HepG2 (cell line): Measurements from ENCODE around the gene RBM45. TPM values are rescaled to one million over a fixed set of nuclear protein-coding genes. Genes with fewer than 3 reads are reported as not detected.

Experiments used
- MXD4 ChIP-seq: IDR thresholded peaks from 2 replicates; pipeline ENCODE4 v1.6.1; 2016; ENCODE audit warnings: mild to moderate bottlenecking, missing biosample characterization, missing genetic modification reagents
- PRPF4 ChIP-seq: fragments of 200-400 bp; formaldehyde crosslinking; IDR thresholded peaks from 2 replicates; pipeline ENCODE4 v1.6.1; 2016; ENCODE audit warnings: low read length, low read depth; ENCODE audit not compliant: poor library complexity, severe bottlenecking
- RCOR2 ChIP-seq: IDR thresholded peaks from 2 replicates; pipeline ENCODE4 v1.6.1; 2016; ENCODE audit warnings: missing biosample characterization, missing genetic modification reagents
- SYNCRIP ChIP-seq: fragments of 200-400 bp; formaldehyde crosslinking; IDR thresholded peaks from 2 replicates; pipeline ENCODE4 v1.6.1; 2018; ENCODE audit warnings: mild to moderate bottlenecking, low read depth, low read length; ENCODE audit not compliant: insufficient read depth
- UBTF ChIP-seq: sonication (generic); formaldehyde crosslinking; IDR thresholded peaks from 2 replicates; pipeline ENCODE4 v1.4.0; 2020; ENCODE audit warnings: mild to moderate bottlenecking, missing genetic modification reagents
- ZBTB38 ChIP-seq: sonication (generic); formaldehyde crosslinking; IDR thresholded peaks from 2 replicates; pipeline ENCODE4 v1.5.1; 2020; ENCODE audit warnings: mild to moderate bottlenecking, missing genetic modification reagents
- ZBTB7B ChIP-seq: sonication (generic); formaldehyde crosslinking; IDR thresholded peaks from 2 replicates; pipeline ENCODE4 v1.4.0; 2020; ENCODE audit warnings: missing genetic modification reagents
- ZFP36L1 ChIP-seq: sonication (generic); formaldehyde crosslinking; IDR thresholded peaks from 2 replicates; pipeline ENCODE4 v1.8.0; 2022; ENCODE audit warnings: mild to moderate bottlenecking, missing genetic modification reagents, moderate library complexity
- ZNF318 ChIP-seq: sonication (generic); formaldehyde crosslinking; IDR thresholded peaks from 2 replicates; pipeline ENCODE4 v1.4.0; 2020; ENCODE audit warnings: mild to moderate bottlenecking, missing genetic modification reagents
- ZNF510 ChIP-seq: sonication (generic); formaldehyde crosslinking; IDR thresholded peaks from 2 replicates; pipeline ENCODE4 v1.4.0; 2020; ENCODE audit warnings: low read depth, mild to moderate bottlenecking, missing genetic modification reagents
- ZNF597 ChIP-seq: sonication (generic); formaldehyde crosslinking; IDR thresholded peaks from 2 replicates; pipeline ENCODE4 v1.5.0; 2020; ENCODE audit warnings: missing genetic modification reagents
- ZNF709 ChIP-seq: sonication (generic); formaldehyde crosslinking; IDR thresholded peaks from 2 replicates; pipeline ENCODE4 v1.5.0; 2020; ENCODE audit warnings: mild to moderate bottlenecking, missing genetic modification reagents
- polyA plus RNA-seq, 8 experiments: library from polyadenylated mRNA; depleted of rRNA in 3 of 8; stranded (reverse) in 7 of 8; unstranded in 1 of 8; fragments of >200 nt; fragmentation: Illumina TruSeq in 4 of 8; extraction: Trizol in 4 of 8; gene quantifications; 2 replicates each; pipeline versions ENCODE4 v1.2.1 to v1.2.3, GENCODE V29; 2011 to 2016; ENCODE audit warnings: low read depth in 4 of 8, missing spikeins in 1 of 8, mixed read lengths in 1 of 8; ENCODE audit not compliant: insufficient read depth in 1 of 8
- total RNA-seq, 5 experiments: library from RNA; depleted of rRNA; stranded (reverse); fragments of >200 nt; fragmentation: Illumina TruSeq; extraction: Trizol; gene quantifications; 2 replicates each; pipeline ENCODE4 v1.2.3, GENCODE V29; 2016; ENCODE audit warnings: low read depth in 1 of 5
- TF ChIP-seq, protein P1 (sequence below): sonication (generic); formaldehyde crosslinking; IDR thresholded peaks from 2 replicates; pipeline ENCODE4 v1.4.0; 2020; ENCODE audit warnings: missing genetic modification reagents, mild to moderate bottlenecking, borderline replicate concordance

RBM45 gene
- total and polyA plus RNA-seq, 2 of the 13 experiments (the other 11 are each of a cell fraction or from before 2014, with no cell fraction given): 5.7 to 25.2 TPM

DNA sequence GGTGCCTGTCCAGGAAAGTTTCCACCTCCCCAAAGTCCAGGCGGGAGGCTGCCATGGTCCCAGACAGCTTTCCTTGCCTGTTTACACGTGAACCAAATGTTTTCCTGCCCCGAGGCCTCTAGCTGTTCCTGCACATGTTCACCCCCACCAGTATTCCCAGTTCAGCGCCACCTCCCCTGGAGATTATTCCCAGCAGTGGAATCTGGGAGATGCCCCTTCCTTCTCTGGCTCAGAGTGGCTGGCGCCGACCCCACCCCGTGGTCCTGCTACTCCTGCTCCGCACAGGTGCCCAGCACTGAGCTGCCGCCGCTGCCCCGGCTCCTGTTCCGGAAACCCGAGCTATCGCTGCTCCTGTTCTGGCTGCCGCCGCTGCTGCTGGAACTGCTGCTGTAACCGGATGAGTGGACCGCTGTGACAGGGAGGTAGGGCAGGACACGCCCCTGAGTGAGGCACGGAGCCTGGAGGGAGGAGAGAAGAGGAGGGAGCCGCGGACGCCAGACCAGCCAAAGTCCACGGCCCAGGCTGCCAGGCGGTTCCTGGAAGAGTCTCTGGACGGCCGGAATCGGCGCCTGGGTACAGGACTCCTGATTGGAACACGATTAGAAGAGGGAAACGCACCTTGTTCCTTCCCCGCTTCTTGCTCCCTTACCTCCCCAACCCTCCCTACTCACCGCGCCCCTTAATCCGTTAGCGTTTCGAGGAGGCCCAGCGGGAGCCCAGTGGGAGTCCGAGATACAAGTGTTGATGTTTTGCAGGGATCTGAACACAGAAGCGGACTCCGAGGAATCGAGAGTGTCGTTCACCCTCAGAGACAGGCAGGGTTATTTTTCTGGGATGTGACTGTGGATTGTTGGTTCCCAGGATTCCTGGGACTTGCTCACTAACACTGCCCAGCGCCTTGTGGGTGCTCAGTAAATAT, 39.6 kb upstream of the RBM45 start, which contains the start of gene PDE11A (continued):
- TF ChIP-seq ZNF318: no peak
- TF ChIP-seq, protein P1, sequence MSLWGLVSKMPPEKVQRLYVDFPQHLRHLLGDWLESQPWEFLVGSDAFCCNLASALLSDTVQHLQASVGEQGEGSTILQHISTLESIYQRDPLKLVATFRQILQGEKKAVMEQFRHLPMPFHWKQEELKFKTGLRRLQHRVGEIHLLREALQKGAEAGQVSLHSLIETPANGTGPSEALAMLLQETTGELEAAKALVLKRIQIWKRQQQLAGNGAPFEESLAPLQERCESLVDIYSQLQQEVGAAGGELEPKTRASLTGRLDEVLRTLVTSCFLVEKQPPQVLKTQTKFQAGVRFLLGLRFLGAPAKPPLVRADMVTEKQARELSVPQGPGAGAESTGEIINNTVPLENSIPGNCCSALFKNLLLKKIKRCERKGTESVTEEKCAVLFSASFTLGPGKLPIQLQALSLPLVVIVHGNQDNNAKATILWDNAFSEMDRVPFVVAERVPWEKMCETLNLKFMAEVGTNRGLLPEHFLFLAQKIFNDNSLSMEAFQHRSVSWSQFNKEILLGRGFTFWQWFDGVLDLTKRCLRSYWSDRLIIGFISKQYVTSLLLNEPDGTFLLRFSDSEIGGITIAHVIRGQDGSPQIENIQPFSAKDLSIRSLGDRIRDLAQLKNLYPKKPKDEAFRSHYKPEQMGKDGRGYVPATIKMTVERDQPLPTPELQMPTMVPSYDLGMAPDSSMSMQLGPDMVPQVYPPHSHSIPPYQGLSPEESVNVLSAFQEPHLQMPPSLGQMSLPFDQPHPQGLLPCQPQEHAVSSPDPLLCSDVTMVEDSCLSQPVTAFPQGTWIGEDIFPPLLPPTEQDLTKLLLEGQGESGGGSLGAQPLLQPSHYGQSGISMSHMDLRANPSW (CRISPR knock-in tag): peak; percentile 54; the same call in 1 of the 2 replicates
- TF ChIP-seq UBTF: peak; percentile 99
- TF ChIP-seq PRPF4: no peak
- TF ChIP-seq ZFP36L1 (CRISPR knock-in tag): peak; percentile 51
- TF ChIP-seq ZNF597: no peak
- TF ChIP-seq RCOR2 (CRISPR knock-in tag): peak; percentile 62; the same call in 1 of the 2 replicates
- no peak for TF ChIP-seq SYNCRIP
- TF ChIP-seq ZBTB7B (CRISPR knock-in tag): peak; percentile 66; the same call in 1 of the 2 replicates
- peak; percentile 70; the same call in 1 of the 2 replicates for TF ChIP-seq MXD4 (CRISPR knock-in tag)
- peak; percentile 71; the same call in 1 of the 2 replicates for TF ChIP-seq ZNF510 (CRISPR knock-in tag)
- TF ChIP-seq ZNF709 (CRISPR knock-in tag): no peak
- peak; percentile 20; the same call in 1 of the 2 replicates for TF ChIP-seq ZBTB38 (CRISPR knock-in tag)
